ENCODE data around the gene ADAMTSL4.
"Not testable (repeated sequence)": the region's sequence is repeated elsewhere in the genome, so short reads cannot be mapped to it uniquely, and the experiment has no call there.

The ADAMTSL4 gene

GRCh38 chr1:150596095-150596892 is 47.1 kb downstream of the ADAMTSL4 start:
- no peak for DNase-seq

GRCh38 chr1:150596976-150597375 is 47.8 kb downstream of the ADAMTSL4 start:
- DNase-seq, result no peak

- DNase-seq, result not testable (repeated sequence)
These were observed 49.1 kb downstream of the ADAMTSL4 start for GRCh38 chr1:150598346-150598745.

GRCh38 chr1:150601540-150601939 is 52.3 kb downstream of the ADAMTSL4 start:
- DNase-seq, result no peak

- DNase-seq, result not testable (repeated sequence)
These were observed 53.2 kb downstream of the ADAMTSL4 start for GRCh38 chr1:150602372-150602771.

GRCh38 chr1:150603711-150604110 is 54.5 kb downstream of the ADAMTSL4 start:
- no peak for DNase-seq

GRCh38 chr1:150604226-150604588 is 55.0 kb downstream of the ADAMTSL4 start:
- no peak for DNase-seq

GRCh38 chr1:150605451-150605731 is 56.2 kb downstream of the ADAMTSL4 start:
- DNase-seq, result not testable (repeated sequence)

GRCh38 chr1:150606463-150607142 is 57.4 kb downstream of the ADAMTSL4 start:
- no peak for DNase-seq

GRCh38 chr1:150609732-150610131 is 60.5 kb downstream of the ADAMTSL4 start:
- DNase-seq, result no peak
